ENCODE measurements around the gene CACNA2D4.

GRCh38 chr12:1795221-1795784, 123.1 kb downstream of the CACNA2D4 start:
- TF ChIP-seq CTCF (IDR thresholded peaks at IDR 0.05), result no peak
- no peak for TF ChIP-seq POLR2A (IDR thresholded peaks at IDR 0.05)

Data from thyroid gland (tissue), 4 donors.